Sigmoid colon (tissue), 4 donors: ENCODE results near the gene GMDS.

Experiments
- CTCF ChIP-seq, 4 experiments: fragments of 450-650 bp in 3 of 4; fragments of 200-600 bp in 1 of 4; IDR thresholded peaks; one replicate each; pipeline ENCODE4 v1.5.1; 2016 to 2019; ENCODE audit warnings: antibody characterized with exemption in 4 of 4, mild to moderate bottlenecking in 3 of 4, moderate library complexity in 2 of 4
- EP300 ChIP-seq, 4 donors: sonication (generic); formaldehyde crosslinking; IDR thresholded peaks; one replicate each; pipeline ENCODE4 v1.6.1; 2017; ENCODE audit warnings: antibody characterized with exemption in 4 of 4
- POLR2A ChIP-seq, 2 donors: fragments of 450-650 bp; IDR thresholded peaks; one replicate each; pipeline ENCODE4 v1.6.1; 2016; ENCODE audit warnings: antibody characterized with exemption in 2 of 2, mild to moderate bottlenecking in 2 of 2, moderate library complexity in 2 of 2
- POLR2AphosphoS5 ChIP-seq, 4 donors: sonication (generic); formaldehyde crosslinking; IDR thresholded peaks; one replicate each; pipeline ENCODE4 v1.6.1; 2017; ENCODE audit warnings: antibody characterized with exemption in 4 of 4

GRCh38 chr6:2205396-2205795, 40.0 kb downstream of the GMDS start:
- TF ChIP-seq CTCF (IDR thresholded peaks at IDR 0.05) (no peak), POLR2A (IDR thresholded peaks at IDR 0.05) (no peak), POLR2AphosphoS5 (IDR thresholded peaks at IDR 0.05) (no peak), EP300 (IDR thresholded peaks at IDR 0.05) (no peak)
